Cardiac muscle cell (in vitro differentiated cells and primary cell): ENCODE results near the gene GALNT18. TPM values are rescaled to one million over a fixed set of nuclear protein-coding genes. Genes with fewer than 3 reads are reported as not detected.

ENCODE experiments used
- DNase-seq, 2 donors: peaks; one replicate each; pipeline versions ENCODE4 v3.0.0 to v3.0.0-alpha.2; 2010 to 2017; ENCODE audit warnings: low read depth in 1 of 2, low spot score in 1 of 2
- H3K27ac ChIP-seq: fragments of 200-600 bp; sonication (generic); 2 replicates; pipeline ENCODE4 v1.5.1; 2016
- H3K27me3 ChIP-seq: fragments of 200-600 bp; sonication (generic); 2 replicates; pipeline ENCODE4 v1.6.0; 2016; ENCODE audit warnings: control low read depth
- H3K36me3 ChIP-seq: fragments of 200-600 bp; sonication (generic); 2 replicates; pipeline ENCODE4 v1.5.1; 2016; ENCODE audit warnings: control low read depth
- H3K4me1 ChIP-seq: fragments of 200-600 bp; sonication (generic); 2 replicates; pipeline ENCODE4 v1.8.1; 2017; ENCODE audit warnings: low read depth, mild to moderate bottlenecking, mixed run types
- H3K4me3 ChIP-seq: fragments of 200-600 bp; sonication (generic); 2 replicates; pipeline ENCODE4 v1.5.1; 2016; ENCODE audit warnings: mild to moderate bottlenecking
- H3K9me3 ChIP-seq: fragments of 200-600 bp; sonication (generic); 2 replicates; pipeline ENCODE4 v1.5.1; 2017; ENCODE audit warnings: low read depth, mild to moderate bottlenecking, control low read depth
- CTCF ChIP-seq: IDR thresholded peaks from 2 replicates; pipeline ENCODE4 v1.5.1; 2012; ENCODE audit warnings: low read depth, mild to moderate bottlenecking, low read length
- polyA plus RNA-seq: library from polyadenylated mRNA; unstranded; fragments of >200 nt; fragmentation: Nextera tagmentation; extraction: Ambion mirVana; gene quantifications from 2 replicates; pipeline ENCODE4 v1.2.1, GENCODE V29; 2016
- total RNA-seq: library from RNA; depleted of rRNA; stranded (reverse); fragments of >200 nt; gene quantifications from 2 replicates; pipeline ENCODE4 v1.2.3, GENCODE V29; 2016

The GALNT18 gene
- total and polyA plus RNA-seq, 2 experiments from 2014 or later = 2.1 to 2.2 TPM

- no peaks in the 10 kb centered on the region for H3K9me3 ChIP-seq
- H3K4me1 ChIP-seq = peaks cover 6% of the 10 kb centered on the region
- no peak for TF ChIP-seq CTCF
- DNase-seq = peak in 1 of 2 donors; percentile 72
- H3K27me3 ChIP-seq = no peaks in the 10 kb centered on the region
- H3K4me3 ChIP-seq = no peak overlapping the region
- H3K36me3 ChIP-seq = no peaks in the 10 kb centered on the region
- no peak overlapping the region for H3K27ac ChIP-seq
These were observed 204.9 kb downstream of the GALNT18 start for GRCh38 chr11:11416917-11417316.

- Histone ChIP-seq H3K36me3 (no peaks in the 10 kb centered on the region), H3K4me1 (peaks cover 6% of the 10 kb centered on the region), H3K27ac (no peak overlapping the region), H3K9me3 (no peaks in the 10 kb centered on the region), H3K27me3 (no peaks in the 10 kb centered on the region), H3K4me3 (no peak overlapping the region)
- TF ChIP-seq CTCF = no peak
- peak in 1 of 2 donors; percentile 71 for DNase-seq
These were observed 205.3 kb downstream of the GALNT18 start for GRCh38 chr11:11416502-11416901.

- Histone ChIP-seq H3K27me3 (no peaks in the 10 kb centered on the region), H3K36me3 (no peaks in the 10 kb centered on the region), H3K27ac (no peak overlapping the region), H3K9me3 (no peaks in the 10 kb centered on the region), H3K4me1 (peaks cover 6% of the 10 kb centered on the region), H3K4me3 (no peak overlapping the region)
- TF ChIP-seq CTCF = no peak
- peak; percentile 33 to 46 for DNase-seq
These were observed 205.9 kb downstream of the GALNT18 start for GRCh38 chr11:11415901-11416300.

- Histone ChIP-seq H3K9me3 (no peaks in the 10 kb centered on the region), H3K4me1 (peaks cover 5% of the 10 kb centered on the region), H3K27ac (no peak overlapping the region), H3K27me3 (no peaks in the 10 kb centered on the region), H3K36me3 (no peaks in the 10 kb centered on the region), H3K4me3 (no peak overlapping the region)
- no peak for TF ChIP-seq CTCF
- no peak for DNase-seq
These were observed 206.8 kb downstream of the GALNT18 start for GRCh38 chr11:11414996-11415395.

GRCh38 chr11:11413776-11414175 is 208.0 kb downstream of the GALNT18 start:
- Histone ChIP-seq H3K27me3 (no peaks in the 10 kb centered on the region), H3K27ac (no peak overlapping the region), H3K4me3 (no peak overlapping the region), H3K4me1 (peaks cover 15% of the 10 kb centered on the region), H3K36me3 (no peaks in the 10 kb centered on the region), H3K9me3 (no peaks in the 10 kb centered on the region)
- TF ChIP-seq CTCF = no peak
- no peak for DNase-seq
